Activated CD8-positive, alpha-beta memory T cell treated with anti-CD3 and anti-CD28 coated beads, Interleukin-2, amount 50 U/mL, for 24 hours (primary cell): Measurements from ENCODE around the gene RBMY1A1.
"Not testable (repeated sequence)": the region's sequence is repeated elsewhere in the genome, so short reads cannot be mapped to it uniquely, and the experiment has no call there.

Experiments
- DNase-seq: peaks from one replicate; pipeline ENCODE4 v3.0.0-alpha.2; 2020; ENCODE audit errors: extremely low read depth

Gene RBMY1A1

GRCh38 chrY:21534579-21534978, at the start of gene RBMY1A1:
Gene RBMY1A1, plus strand, starts transcription at chrY:21534879. Its CDS starts 2,013 bp downstream, at chrY:21536892.
- DNase-seq, result not testable (repeated sequence)

GRCh38 chrY:21511038-21511437, 23.6 kb upstream of the RBMY1A1 start, which contains the start of gene RBMY1B:
Gene RBMY1B, plus strand, starts transcription at chrY:21511338. Its CDS starts 2,013 bp downstream, at chrY:21513351.
- not testable (repeated sequence) for DNase-seq

- DNase-seq, result not testable (repeated sequence)
Measured at GRCh38 chrY:21559316-21559984, 24.8 kb downstream of the RBMY1A1 start.

- DNase-seq, result no peak
Measured at GRCh38 chrY:21585449-21585848, 50.8 kb downstream of the RBMY1A1 start.

GRCh38 chrY:21586454-21586853, 51.8 kb downstream of the RBMY1A1 start:
- not testable (repeated sequence) for DNase-seq

- no peak for DNase-seq
Measured at GRCh38 chrY:21592059-21592458, 57.4 kb downstream of the RBMY1A1 start.

- not testable (repeated sequence) for DNase-seq
Measured at GRCh38 chrY:21596287-21596686, 61.6 kb downstream of the RBMY1A1 start.
